ENCODE measurements around the gene EEF1AKMT1. TPM values are rescaled to one million over a fixed set of nuclear protein-coding genes. Genes with fewer than 3 reads are reported as not detected.

Gene EEF1AKMT1
- total and polyA plus RNA-seq, 10 of the 15 experiments (the other 5 are each of a cell fraction or from before 2014, with no cell fraction given): 7.9 to 44.5 (median 11.0) TPM

DNA sequence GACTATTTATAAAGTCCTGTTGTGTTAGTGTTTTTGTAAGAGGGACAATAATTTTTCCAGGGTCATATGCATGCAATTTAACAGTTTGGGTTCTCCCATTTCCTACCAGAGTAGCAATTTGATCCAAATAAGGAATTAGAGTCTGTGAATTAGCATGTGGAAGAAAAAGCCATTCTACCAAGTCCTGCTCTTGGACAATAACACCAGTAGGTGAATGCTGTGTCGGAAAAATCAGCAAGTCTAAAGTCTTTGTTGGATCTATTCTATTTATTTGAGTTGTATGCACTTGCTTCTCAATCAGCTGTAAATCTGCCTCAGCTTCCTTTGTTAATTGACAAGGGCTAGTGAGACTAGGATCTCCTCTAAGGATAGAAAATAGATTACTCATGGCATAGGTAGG is 91.7 kb downstream of the EEF1AKMT1 start:
- no peak overlapping the region for H3K9ac ChIP-seq (ENCODE audit: control insufficient read depth, insufficient read depth, low read length)
- in situ Hi-C loops (cut with MboI): no loop called here
- H3K27ac ChIP-seq (ENCODE audit: control insufficient read depth, insufficient read depth): no peak overlapping the region
- H3K4me3 ChIP-seq: no peak overlapping the region
- intact Hi-C loops (cut with micrococcal nuclease; ENCODE audit: unreplicated experiment): no loop called here
- POLR2A ChIA-PET: no interaction called here
- no peaks in the 10 kb centered on the region for H4K20me1 ChIP-seq (ENCODE audit: control insufficient read depth, insufficient read depth)
- CTCF ChIA-PET: interaction anchor here (0.6 kb wide), 1 partner anchor 72 kb away, joined by 3 read pairs; no protein-coding TSS in a partner anchor
- H2AFZ ChIP-seq (ENCODE audit: control insufficient read depth, low read depth, low read length): no peak overlapping the region
- H3K27me3 ChIP-seq (replicated peaks in 1 of 2; ENCODE audit: control insufficient read depth in 2 of 2, insufficient read depth in 2 of 2, low read length in 1 of 2): no peaks in the 10 kb centered on the region
- no TSS peak for BruUV-seq (replicated peaks)
- H3K79me2 ChIP-seq (ENCODE audit: control insufficient read depth, insufficient read depth, low read length): no peaks in the 10 kb centered on the region
- no peak for DNase-seq (ENCODE audit: low read depth, low spot score)
- WGBS (ENCODE audit: insufficient coverage, insufficient replicate concordance, low lambda C conversion rate, missing lambda C conversion rate): 97% methylated on average over 1 of the region's 1 CpG
- H3K36me3 ChIP-seq (ENCODE audit: control insufficient read depth in 2 of 2, insufficient read depth in 2 of 2, low read length in 1 of 2): no peaks in the 10 kb centered on the region
- no peak for ATAC-seq
- SMC1A ChIA-PET (ENCODE audit: uncharacterized antibody, unreplicated experiment): interaction anchor here (0.8 kb wide), 2 partner anchors 26 to 28 kb away, joined by 3 to 4 read pairs; no protein-coding TSS in a partner anchor
- H3K9me3 ChIP-seq (replicated peaks; ENCODE audit: control insufficient read depth, insufficient read depth, low read length): no peaks in the 10 kb centered on the region
- H3K4me1 ChIP-seq (ENCODE audit: control insufficient read depth, insufficient read depth, low read length): no peaks in the 10 kb centered on the region
- FAIRE-seq: no peak
- no peak overlapping the region for H3K4me2 ChIP-seq (ENCODE audit: control insufficient read depth, insufficient read depth)
- RAD21 ChIA-PET (ENCODE audit: unreplicated experiment): no interaction called here
- TF ChIP-seq CBX3 (IDR thresholded peaks at IDR 0.05; ENCODE audit: borderline replicate concordance, low read depth) (no peak), TCF12 (IDR thresholded peaks at IDR 0.05; ENCODE audit: low read depth, low read length) (no peak), REST (IDR thresholded peaks at IDR 0.05; ENCODE audit: low read depth, low read length) (no peak), YY1 (IDR thresholded peaks at IDR 0.05; ENCODE audit: low read depth, low read length) (no peak), MYB (IDR thresholded peaks at IDR 0.05; ENCODE audit: borderline replicate concordance, low read depth, low read length) (no peak), WRNIP1 (IDR thresholded peaks at IDR 0.05; ENCODE audit: borderline replicate concordance, low read depth, low read length) (no peak)
- TF ChIP-seq, protein P1, sequence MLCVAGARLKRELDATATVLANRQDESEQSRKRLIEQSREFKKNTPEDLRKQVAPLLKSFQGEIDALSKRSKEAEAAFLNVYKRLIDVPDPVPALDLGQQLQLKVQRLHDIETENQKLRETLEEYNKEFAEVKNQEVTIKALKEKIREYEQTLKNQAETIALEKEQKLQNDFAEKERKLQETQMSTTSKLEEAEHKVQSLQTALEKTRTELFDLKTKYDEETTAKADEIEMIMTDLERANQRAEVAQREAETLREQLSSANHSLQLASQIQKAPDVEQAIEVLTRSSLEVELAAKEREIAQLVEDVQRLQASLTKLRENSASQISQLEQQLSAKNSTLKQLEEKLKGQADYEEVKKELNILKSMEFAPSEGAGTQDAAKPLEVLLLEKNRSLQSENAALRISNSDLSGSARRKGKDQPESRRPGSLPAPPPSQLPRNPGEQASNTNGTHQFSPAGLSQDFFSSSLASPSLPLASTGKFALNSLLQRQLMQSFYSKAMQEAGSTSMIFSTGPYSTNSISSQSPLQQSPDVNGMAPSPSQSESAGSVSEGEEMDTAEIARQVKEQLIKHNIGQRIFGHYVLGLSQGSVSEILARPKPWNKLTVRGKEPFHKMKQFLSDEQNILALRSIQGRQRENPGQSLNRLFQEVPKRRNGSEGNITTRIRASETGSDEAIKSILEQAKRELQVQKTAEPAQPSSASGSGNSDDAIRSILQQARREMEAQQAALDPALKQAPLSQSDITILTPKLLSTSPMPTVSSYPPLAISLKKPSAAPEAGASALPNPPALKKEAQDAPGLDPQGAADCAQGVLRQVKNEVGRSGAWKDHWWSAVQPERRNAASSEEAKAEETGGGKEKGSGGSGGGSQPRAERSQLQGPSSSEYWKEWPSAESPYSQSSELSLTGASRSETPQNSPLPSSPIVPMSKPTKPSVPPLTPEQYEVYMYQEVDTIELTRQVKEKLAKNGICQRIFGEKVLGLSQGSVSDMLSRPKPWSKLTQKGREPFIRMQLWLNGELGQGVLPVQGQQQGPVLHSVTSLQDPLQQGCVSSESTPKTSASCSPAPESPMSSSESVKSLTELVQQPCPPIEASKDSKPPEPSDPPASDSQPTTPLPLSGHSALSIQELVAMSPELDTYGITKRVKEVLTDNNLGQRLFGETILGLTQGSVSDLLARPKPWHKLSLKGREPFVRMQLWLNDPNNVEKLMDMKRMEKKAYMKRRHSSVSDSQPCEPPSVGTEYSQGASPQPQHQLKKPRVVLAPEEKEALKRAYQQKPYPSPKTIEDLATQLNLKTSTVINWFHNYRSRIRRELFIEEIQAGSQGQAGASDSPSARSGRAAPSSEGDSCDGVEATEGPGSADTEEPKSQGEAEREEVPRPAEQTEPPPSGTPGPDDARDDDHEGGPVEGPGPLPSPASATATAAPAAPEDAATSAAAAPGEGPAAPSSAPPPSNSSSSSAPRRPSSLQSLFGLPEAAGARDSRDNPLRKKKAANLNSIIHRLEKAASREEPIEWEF (IDR thresholded peaks at IDR 0.05; ENCODE audit: insufficient replicate concordance, low read depth, low read length): no peak
- TF ChIP-seq, protein P2, sequence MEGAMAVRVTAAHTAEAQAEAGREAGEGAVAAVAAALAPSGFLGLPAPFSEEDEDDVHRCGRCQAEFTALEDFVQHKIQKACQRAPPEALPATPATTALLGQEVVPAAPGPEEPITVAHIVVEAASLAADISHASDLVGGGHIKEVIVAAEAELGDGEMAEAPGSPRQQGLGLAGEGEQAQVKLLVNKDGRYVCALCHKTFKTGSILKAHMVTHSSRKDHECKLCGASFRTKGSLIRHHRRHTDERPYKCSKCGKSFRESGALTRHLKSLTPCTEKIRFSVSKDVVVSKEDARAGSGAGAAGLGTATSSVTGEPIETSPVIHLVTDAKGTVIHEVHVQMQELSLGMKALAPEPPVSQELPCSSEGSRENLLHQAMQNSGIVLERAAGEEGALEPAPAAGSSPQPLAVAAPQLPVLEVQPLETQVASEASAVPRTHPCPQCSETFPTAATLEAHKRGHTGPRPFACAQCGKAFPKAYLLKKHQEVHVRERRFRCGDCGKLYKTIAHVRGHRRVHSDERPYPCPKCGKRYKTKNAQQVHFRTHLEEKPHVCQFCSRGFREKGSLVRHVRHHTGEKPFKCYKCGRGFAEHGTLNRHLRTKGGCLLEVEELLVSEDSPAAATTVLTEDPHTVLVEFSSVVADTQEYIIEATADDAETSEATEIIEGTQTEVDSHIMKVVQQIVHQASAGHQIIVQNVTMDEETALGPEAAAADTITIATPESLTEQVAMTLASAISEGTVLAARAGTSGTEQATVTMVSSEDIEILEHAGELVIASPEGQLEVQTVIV (IDR thresholded peaks at IDR 0.05; ENCODE audit: borderline replicate concordance, partially characterized antibody): no peak
- TF ChIP-seq, protein P3, sequence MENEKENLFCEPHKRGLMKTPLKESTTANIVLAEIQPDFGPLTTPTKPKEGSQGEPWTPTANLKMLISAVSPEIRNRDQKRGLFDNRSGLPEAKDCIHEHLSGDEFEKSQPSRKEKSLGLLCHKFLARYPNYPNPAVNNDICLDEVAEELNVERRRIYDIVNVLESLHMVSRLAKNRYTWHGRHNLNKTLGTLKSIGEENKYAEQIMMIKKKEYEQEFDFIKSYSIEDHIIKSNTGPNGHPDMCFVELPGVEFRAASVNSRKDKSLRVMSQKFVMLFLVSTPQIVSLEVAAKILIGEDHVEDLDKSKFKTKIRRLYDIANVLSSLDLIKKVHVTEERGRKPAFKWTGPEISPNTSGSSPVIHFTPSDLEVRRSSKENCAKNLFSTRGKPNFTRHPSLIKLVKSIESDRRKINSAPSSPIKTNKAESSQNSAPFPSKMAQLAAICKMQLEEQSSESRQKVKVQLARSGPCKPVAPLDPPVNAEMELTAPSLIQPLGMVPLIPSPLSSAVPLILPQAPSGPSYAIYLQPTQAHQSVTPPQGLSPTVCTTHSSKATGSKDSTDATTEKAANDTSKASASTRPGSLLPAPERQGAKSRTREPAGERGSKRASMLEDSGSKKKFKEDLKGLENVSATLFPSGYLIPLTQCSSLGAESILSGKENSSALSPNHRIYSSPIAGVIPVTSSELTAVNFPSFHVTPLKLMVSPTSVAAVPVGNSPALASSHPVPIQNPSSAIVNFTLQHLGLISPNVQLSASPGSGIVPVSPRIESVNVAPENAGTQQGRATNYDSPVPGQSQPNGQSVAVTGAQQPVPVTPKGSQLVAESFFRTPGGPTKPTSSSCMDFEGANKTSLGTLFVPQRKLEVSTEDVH (IDR thresholded peaks at IDR 0.05; ENCODE audit: low read depth, partially characterized antibody): no peak

Measured in GM12878 (cell line).